ENCODE data around the gene CPEB1.

The CPEB1 gene

GRCh38 chr15:82656641-82657266 lies 9.6 kb upstream of the CPEB1 start:
- no peak for TF ChIP-seq TAF1 (IDR thresholded peaks at IDR 0.05; ENCODE audit: borderline replicate concordance, insufficient read depth, low read length)
- TF ChIP-seq, protein P1, sequence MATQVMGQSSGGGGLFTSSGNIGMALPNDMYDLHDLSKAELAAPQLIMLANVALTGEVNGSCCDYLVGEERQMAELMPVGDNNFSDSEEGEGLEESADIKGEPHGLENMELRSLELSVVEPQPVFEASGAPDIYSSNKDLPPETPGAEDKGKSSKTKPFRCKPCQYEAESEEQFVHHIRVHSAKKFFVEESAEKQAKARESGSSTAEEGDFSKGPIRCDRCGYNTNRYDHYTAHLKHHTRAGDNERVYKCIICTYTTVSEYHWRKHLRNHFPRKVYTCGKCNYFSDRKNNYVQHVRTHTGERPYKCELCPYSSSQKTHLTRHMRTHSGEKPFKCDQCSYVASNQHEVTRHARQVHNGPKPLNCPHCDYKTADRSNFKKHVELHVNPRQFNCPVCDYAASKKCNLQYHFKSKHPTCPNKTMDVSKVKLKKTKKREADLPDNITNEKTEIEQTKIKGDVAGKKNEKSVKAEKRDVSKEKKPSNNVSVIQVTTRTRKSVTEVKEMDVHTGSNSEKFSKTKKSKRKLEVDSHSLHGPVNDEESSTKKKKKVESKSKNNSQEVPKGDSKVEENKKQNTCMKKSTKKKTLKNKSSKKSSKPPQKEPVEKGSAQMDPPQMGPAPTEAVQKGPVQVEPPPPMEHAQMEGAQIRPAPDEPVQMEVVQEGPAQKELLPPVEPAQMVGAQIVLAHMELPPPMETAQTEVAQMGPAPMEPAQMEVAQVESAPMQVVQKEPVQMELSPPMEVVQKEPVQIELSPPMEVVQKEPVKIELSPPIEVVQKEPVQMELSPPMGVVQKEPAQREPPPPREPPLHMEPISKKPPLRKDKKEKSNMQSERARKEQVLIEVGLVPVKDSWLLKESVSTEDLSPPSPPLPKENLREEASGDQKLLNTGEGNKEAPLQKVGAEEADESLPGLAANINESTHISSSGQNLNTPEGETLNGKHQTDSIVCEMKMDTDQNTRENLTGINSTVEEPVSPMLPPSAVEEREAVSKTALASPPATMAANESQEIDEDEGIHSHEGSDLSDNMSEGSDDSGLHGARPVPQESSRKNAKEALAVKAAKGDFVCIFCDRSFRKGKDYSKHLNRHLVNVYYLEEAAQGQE (IDR thresholded peaks at IDR 0.05; ENCODE audit: insufficient read depth in 1 of 2, low read depth in 2 of 2, low read length in 2 of 2), result no peak
- no peak for TF ChIP-seq SIN3A (IDR thresholded peaks at IDR 0.05; ENCODE audit: borderline replicate concordance, insufficient read depth, low read length)
- no peak for TF ChIP-seq FOXP2 (optimal IDR thresholded peaks at IDR 0.05; ENCODE audit: borderline replicate concordance, extremely low read depth, extremely low read length, insufficient read depth)
- no peak for TF ChIP-seq POLR2AphosphoS5 (IDR thresholded peaks at IDR 0.05; ENCODE audit: low read depth, low read length)

DNA sequence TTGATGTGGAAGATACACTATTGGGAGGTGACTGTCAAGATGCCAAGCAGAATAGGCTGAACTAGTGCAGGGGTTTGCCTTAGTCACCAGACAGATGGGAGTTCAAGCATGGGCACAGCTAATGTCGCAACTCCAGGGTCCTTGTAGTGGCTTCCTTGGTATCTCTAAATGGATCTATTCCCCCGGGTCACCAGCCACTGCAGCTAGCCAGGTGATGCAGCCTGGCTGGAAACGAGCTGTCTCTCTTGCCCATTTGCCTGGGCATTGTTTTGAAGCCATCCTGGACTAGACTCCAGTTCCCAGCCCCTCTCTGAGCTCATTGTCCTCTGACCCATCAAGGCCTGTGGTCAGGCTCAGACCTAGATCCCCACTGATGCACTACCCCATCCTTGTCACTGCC lies 8.4 kb upstream of the CPEB1 start:
- TF ChIP-seq FOXP2 (optimal IDR thresholded peaks at IDR 0.05; ENCODE audit: borderline replicate concordance, extremely low read depth, extremely low read length, insufficient read depth) (no peak), TAF1 (IDR thresholded peaks at IDR 0.05; ENCODE audit: borderline replicate concordance, insufficient read depth, low read length) (no peak), POLR2AphosphoS5 (IDR thresholded peaks at IDR 0.05; ENCODE audit: low read depth, low read length) (no peak), SIN3A (IDR thresholded peaks at IDR 0.05; ENCODE audit: borderline replicate concordance, insufficient read depth, low read length) (no peak)
- TF ChIP-seq, protein P1 (IDR thresholded peaks at IDR 0.05; ENCODE audit: insufficient read depth in 1 of 2, low read depth in 2 of 2, low read length in 2 of 2), result no peak

DNA sequence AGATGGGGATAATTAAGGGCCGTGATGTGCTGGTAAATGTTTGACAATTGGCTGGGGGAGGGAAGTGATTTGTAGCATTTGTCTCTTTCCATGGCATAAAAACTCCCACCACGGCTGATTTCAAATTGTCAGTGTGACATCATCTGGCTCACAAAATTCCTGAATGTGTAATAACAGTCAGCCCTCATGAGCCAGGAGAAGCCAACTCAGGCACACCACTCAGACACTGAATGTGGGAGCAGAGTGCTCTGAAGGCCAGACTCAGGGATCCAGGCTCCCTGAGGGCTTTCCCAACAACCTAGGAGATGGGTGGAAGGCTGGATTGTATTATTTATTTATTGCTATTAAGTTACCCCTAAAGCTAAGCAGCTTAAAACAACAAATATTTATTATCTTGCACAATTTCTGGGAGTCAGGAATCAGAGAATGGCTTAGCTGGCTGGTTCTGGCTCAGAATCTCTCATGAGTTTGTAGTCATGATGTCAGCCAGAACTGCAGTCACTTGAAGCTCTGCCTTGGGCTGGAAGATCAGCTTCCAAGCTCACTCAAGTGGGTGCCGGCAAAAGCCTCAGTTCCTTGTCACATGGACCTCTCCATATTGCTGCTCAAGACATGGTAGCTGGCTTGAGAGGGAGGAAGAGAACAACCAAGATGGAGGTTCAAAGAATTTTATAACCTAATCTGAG lies 6.5 kb upstream of the CPEB1 start:
- TF ChIP-seq, protein P1 (IDR thresholded peaks at IDR 0.05; ENCODE audit: insufficient read depth in 1 of 2, low read depth in 2 of 2, low read length in 2 of 2), result no peak
- TF ChIP-seq TAF1 (IDR thresholded peaks at IDR 0.05; ENCODE audit: borderline replicate concordance, insufficient read depth, low read length), result no peak
- TF ChIP-seq FOXP2 (optimal IDR thresholded peaks at IDR 0.05; ENCODE audit: borderline replicate concordance, extremely low read depth, extremely low read length, insufficient read depth), result no peak
- TF ChIP-seq POLR2AphosphoS5 (IDR thresholded peaks at IDR 0.05; ENCODE audit: low read depth, low read length), result no peak
- no peak for TF ChIP-seq SIN3A (IDR thresholded peaks at IDR 0.05; ENCODE audit: borderline replicate concordance, insufficient read depth, low read length)

- TF ChIP-seq FOXP2 (optimal IDR thresholded peaks at IDR 0.05; ENCODE audit: borderline replicate concordance, extremely low read depth, extremely low read length, insufficient read depth) (no peak), SIN3A (IDR thresholded peaks at IDR 0.05; ENCODE audit: borderline replicate concordance, insufficient read depth, low read length) (no peak), TAF1 (IDR thresholded peaks at IDR 0.05; ENCODE audit: borderline replicate concordance, insufficient read depth, low read length) (no peak)
- TF ChIP-seq, protein P1 (IDR thresholded peaks at IDR 0.05; ENCODE audit: insufficient read depth in 1 of 2, low read depth in 2 of 2, low read length in 2 of 2), result no peak
Observed at GRCh38 chr15:82651708-82652107, 4.5 kb upstream of the CPEB1 start.

Data from PFSK-1 (cell line).